Measurements from ENCODE around the gene PUS7L. TPM values are rescaled to one million over a fixed set of nuclear protein-coding genes. Genes with fewer than 3 reads are reported as not detected.
A peak's percentile ranks its signal among the peaks of the same experiment; 100 is the strongest.

PUS7L gene
- total RNA-seq, 1 experiment from 2014 or later, result 14.4 TPM

- H3K18ac ChIP-seq (ENCODE audit: insufficient read length, low read depth, low read length), result no peak overlapping the region
- H2BK20ac ChIP-seq (ENCODE audit: low read depth, low read length, poor library complexity, severe bottlenecking), result no peak overlapping the region
- H3K79me2 ChIP-seq (ENCODE audit: insufficient read depth, low read length), result no peaks in the 10 kb centered on the region
- H3T11ph ChIP-seq (ENCODE audit: low read length), result no peak overlapping the region
- TF ChIP-seq CTCF (conservative IDR thresholded peaks at IDR 0.05), result peak; percentile 65
- no peaks in the 10 kb centered on the region for H3K27me3 ChIP-seq (ENCODE audit: insufficient read depth, low read length)
- no peaks in the 10 kb centered on the region for H3K9me3 ChIP-seq (ENCODE audit: control insufficient read depth, low read depth, low read length)
- H2BK12ac ChIP-seq (ENCODE audit: insufficient read length, low read depth, low read length), result no peak overlapping the region
- no peaks in the 10 kb centered on the region for H3K27me3 Mint-ChIP-seq (ENCODE audit: low read depth)
- no peak overlapping the region for H3K56ac ChIP-seq (ENCODE audit: insufficient read length, low read depth, low read length)
- no peak overlapping the region for H3K23ac ChIP-seq (ENCODE audit: insufficient read length, low read depth, low read length)
- H3K36me3 Mint-ChIP-seq (ENCODE audit: insufficient read depth in 1 of 3, low read depth in 3 of 3), result peaks cover 0 to 5% (median 0%) of the 10 kb centered on the region in 3 experiments; a peak in 1 of 7 replicates
- no peak overlapping the region for H2BK15ac ChIP-seq (ENCODE audit: low read depth, low read length)
- H3K79me1 ChIP-seq (ENCODE audit: insufficient read depth, low read depth, low read length, poor library complexity, severe bottlenecking), result no peaks in the 10 kb centered on the region
- H4K5ac ChIP-seq (ENCODE audit: insufficient read length, low read depth, low read length), result no peak overlapping the region
- no peak overlapping the region for H3K4me3 Mint-ChIP-seq
- no peak overlapping the region for H3K4me2 ChIP-seq (ENCODE audit: insufficient read depth, insufficient read length, low read length)
- H2AK5ac ChIP-seq (ENCODE audit: insufficient read length, low read length), result no peak overlapping the region
- peaks cover 0 to 10% of the 10 kb centered on the region in 2 experiments; a peak in 3 of 5 replicates for H3K9me3 Mint-ChIP-seq
- no peak overlapping the region; a peak in 1 of 7 replicates for H3K27ac Mint-ChIP-seq
- no peak overlapping the region for H3K9ac ChIP-seq (ENCODE audit: extremely low read depth, insufficient read length, low read length)
- H4K8ac ChIP-seq (replicated peaks; ENCODE audit: insufficient read length, low read depth, low read length), result no peak overlapping the region
- H3K23me2 ChIP-seq (ENCODE audit: insufficient read length, low read depth, low read length, poor library complexity, severe bottlenecking), result no peaks in the 10 kb centered on the region
- peak; percentile 52 for DNase-seq
- no peak overlapping the region for H2BK5ac ChIP-seq (ENCODE audit: insufficient read length, low read length)
- H2AFZ ChIP-seq (ENCODE audit: low read length), result no peak overlapping the region
- H3K4me1 Mint-ChIP-seq, result peaks cover under 1 to 3% of the 10 kb centered on the region in 2 experiments; a peak in 3 of 4 replicates
- no peak overlapping the region for H3K27ac ChIP-seq (ENCODE audit: insufficient read length, low read depth, low read length)
- H4K20me1 ChIP-seq (ENCODE audit: control insufficient read depth, insufficient read depth, insufficient read length), result no peaks in the 10 kb centered on the region
- no peak overlapping the region for H3K4ac ChIP-seq (ENCODE audit: low read depth, low read length)
- H4K91ac ChIP-seq (ENCODE audit: insufficient read length, low read depth, low read length), result no peak overlapping the region
- no peak overlapping the region for H2BK120ac ChIP-seq (ENCODE audit: low read depth, low read length, poor library complexity, severe bottlenecking)
- H3K4me1 ChIP-seq (ENCODE audit: insufficient read depth, low read length), result no peaks in the 10 kb centered on the region
- WGBS (ENCODE audit: extremely low coverage, insufficient read length, low lambda C conversion rate), result no CpG with 5 or more reads among the region's 5 CpGs
- no peak overlapping the region for H3K14ac ChIP-seq (ENCODE audit: insufficient read depth, low read length)
Measured at GRCh38 chr12:43676183-43676813, 82.3 kb downstream of the PUS7L start.

All from H9 (cell line).